ENCODE data around the gene ATG16L2.
"Not testable (repeated sequence)": the region's sequence is repeated elsewhere in the genome, so short reads cannot be mapped to it uniquely, and the experiment has no call there.

The ATG16L2 gene

GRCh38 chr11:72793076-72793424 lies 21.2 kb upstream of the ATG16L2 start:
- TF ChIP-seq SUZ12 (IDR thresholded peaks at IDR 0.05; ENCODE audit: extremely low read depth, insufficient read depth, insufficient read length) (no peak), YY1 (IDR thresholded peaks at IDR 0.05; ENCODE audit: insufficient read depth, insufficient read length) (no peak), ZNF274 (IDR thresholded peaks at IDR 0.05; ENCODE audit: low read depth, low read length) (no peak)
- Histone ChIP-seq H3K4me1 (ENCODE audit: insufficient read depth, insufficient read length) (peaks cover 9% of the 10 kb centered on the region), H3K9ac (ENCODE audit: insufficient read length, low read depth) (no peak overlapping the region), H3K9me3 (ENCODE audit: insufficient read depth, low read length) (no peaks in the 10 kb centered on the region), H3K4me3 (ENCODE audit: insufficient read length, low read depth) (no peak overlapping the region), H3K36me3 (ENCODE audit: insufficient read depth, insufficient read length, low read length) (no peaks in the 10 kb centered on the region), H3K27me3 (ENCODE audit: insufficient read depth, insufficient read length) (no peaks in the 10 kb centered on the region)
- DNase-seq (ENCODE audit: low read depth, low spot score): no peak

- Histone ChIP-seq H3K36me3 (ENCODE audit: insufficient read depth, insufficient read length, low read length) (no peaks in the 10 kb centered on the region), H3K27me3 (ENCODE audit: insufficient read depth, insufficient read length) (no peaks in the 10 kb centered on the region), H3K4me1 (ENCODE audit: insufficient read depth, insufficient read length) (peaks cover 9% of the 10 kb centered on the region), H3K4me3 (ENCODE audit: insufficient read length, low read depth) (peak within 1 kb of the TSS; percentile 65), H3K9me3 (ENCODE audit: insufficient read depth, low read length) (no peaks in the 10 kb centered on the region), H3K9ac (ENCODE audit: insufficient read length, low read depth) (peak within 1 kb of the TSS; percentile 87)
- DNase-seq (ENCODE audit: low read depth, low spot score): peak; percentile 96
- TF ChIP-seq ZNF274 (IDR thresholded peaks at IDR 0.05; ENCODE audit: low read depth, low read length): no peak
- TF ChIP-seq YY1 (IDR thresholded peaks at IDR 0.05; ENCODE audit: insufficient read depth, insufficient read length): peak; percentile 44
These were observed 20.5 kb upstream of the ATG16L2 start, which contains the start of gene STARD10 for GRCh38 chr11:72793425-72794367. Gene STARD10, minus strand, starts transcription at chr11:72794047. Its CDS starts 12,866 bp downstream, at chr11:72781181.

GRCh38 chr11:72798361-72798760 lies 15.8 kb upstream of the ATG16L2 start:
- peaks cover 3% of the 10 kb centered on the region for H3K4me1 ChIP-seq (ENCODE audit: insufficient read depth, insufficient read length)
- H3K9ac ChIP-seq (ENCODE audit: insufficient read length, low read depth): no peak overlapping the region
- TF ChIP-seq SUZ12 (IDR thresholded peaks at IDR 0.05; ENCODE audit: extremely low read depth, insufficient read depth, insufficient read length): no peak
- no peak for TF ChIP-seq YY1 (IDR thresholded peaks at IDR 0.05; ENCODE audit: insufficient read depth, insufficient read length)
- TF ChIP-seq ZNF274 (IDR thresholded peaks at IDR 0.05; ENCODE audit: low read depth, low read length): no peak
- no peak overlapping the region for H3K4me3 ChIP-seq (ENCODE audit: insufficient read length, low read depth)
- no peaks in the 10 kb centered on the region for H3K27me3 ChIP-seq (ENCODE audit: insufficient read depth, insufficient read length)
- no peaks in the 10 kb centered on the region for H3K9me3 ChIP-seq (ENCODE audit: insufficient read depth, low read length)
- DNase-seq (ENCODE audit: low read depth, low spot score): no peak
- no peaks in the 10 kb centered on the region for H3K36me3 ChIP-seq (ENCODE audit: insufficient read depth, insufficient read length, low read length)

GRCh38 chr11:72799441-72799840 lies 14.8 kb upstream of the ATG16L2 start:
- Histone ChIP-seq H3K9me3 (ENCODE audit: insufficient read depth, low read length) (no peaks in the 10 kb centered on the region), H3K36me3 (ENCODE audit: insufficient read depth, insufficient read length, low read length) (no peaks in the 10 kb centered on the region), H3K4me1 (ENCODE audit: insufficient read depth, insufficient read length) (peaks cover 3% of the 10 kb centered on the region), H3K27me3 (ENCODE audit: insufficient read depth, insufficient read length) (no peaks in the 10 kb centered on the region), H3K9ac (ENCODE audit: insufficient read length, low read depth) (no peak overlapping the region), H3K4me3 (ENCODE audit: insufficient read length, low read depth) (no peak overlapping the region)
- no peak for TF ChIP-seq ZNF274 (IDR thresholded peaks at IDR 0.05; ENCODE audit: low read depth, low read length)
- no peak for TF ChIP-seq YY1 (IDR thresholded peaks at IDR 0.05; ENCODE audit: insufficient read depth, insufficient read length)
- TF ChIP-seq SUZ12 (IDR thresholded peaks at IDR 0.05; ENCODE audit: extremely low read depth, insufficient read depth, insufficient read length): no peak
- no peak for DNase-seq (ENCODE audit: low read depth, low spot score)

- no peaks in the 10 kb centered on the region for H3K27me3 ChIP-seq (ENCODE audit: insufficient read depth, insufficient read length)
- H3K9me3 ChIP-seq (ENCODE audit: insufficient read depth, low read length): no peaks in the 10 kb centered on the region
- no peak for TF ChIP-seq ZNF274 (IDR thresholded peaks at IDR 0.05; ENCODE audit: low read depth, low read length)
- TF ChIP-seq YY1 (IDR thresholded peaks at IDR 0.05; ENCODE audit: insufficient read depth, insufficient read length): no peak
- no peak for TF ChIP-seq SUZ12 (IDR thresholded peaks at IDR 0.05; ENCODE audit: extremely low read depth, insufficient read depth, insufficient read length)
- no peaks in the 10 kb centered on the region for H3K36me3 ChIP-seq (ENCODE audit: insufficient read depth, insufficient read length, low read length)
- no peak overlapping the region for H3K4me3 ChIP-seq (ENCODE audit: insufficient read length, low read depth)
- peaks cover 3% of the 10 kb centered on the region for H3K4me1 ChIP-seq (ENCODE audit: insufficient read depth, insufficient read length)
- H3K9ac ChIP-seq (ENCODE audit: insufficient read length, low read depth): no peak overlapping the region
- no peak for DNase-seq (ENCODE audit: low read depth, low spot score)
These were observed 11.4 kb upstream of the ATG16L2 start for GRCh38 chr11:72802822-72803221.

- Histone ChIP-seq H3K9ac (ENCODE audit: insufficient read length, low read depth) (no peak overlapping the region), H3K36me3 (ENCODE audit: insufficient read depth, insufficient read length, low read length) (peaks cover 11% of the 10 kb centered on the region), H3K4me1 (ENCODE audit: insufficient read depth, insufficient read length) (no peaks in the 10 kb centered on the region), H3K27me3 (ENCODE audit: insufficient read depth, insufficient read length) (no peaks in the 10 kb centered on the region), H3K4me3 (ENCODE audit: insufficient read length, low read depth) (no peak overlapping the region), H3K9me3 (ENCODE audit: insufficient read depth, low read length) (no peaks in the 10 kb centered on the region)
- TF ChIP-seq ZNF274 (IDR thresholded peaks at IDR 0.05; ENCODE audit: low read depth, low read length) (no peak), SUZ12 (IDR thresholded peaks at IDR 0.05; ENCODE audit: extremely low read depth, insufficient read depth, insufficient read length) (no peak), YY1 (IDR thresholded peaks at IDR 0.05; ENCODE audit: insufficient read depth, insufficient read length) (no peak)
- no peak for DNase-seq (ENCODE audit: low read depth, low spot score)
These were observed 9.0 kb upstream of the ATG16L2 start for GRCh38 chr11:72805216-72805615.

GRCh38 chr11:72806378-72806777 lies 7.8 kb upstream of the ATG16L2 start:
- not testable (repeated sequence) for H3K9me3 ChIP-seq (ENCODE audit: insufficient read depth, low read length); H3K4me1 ChIP-seq (ENCODE audit: insufficient read depth, insufficient read length); H3K9ac ChIP-seq (ENCODE audit: insufficient read length, low read depth); H3K27me3 ChIP-seq (ENCODE audit: insufficient read depth, insufficient read length); H3K4me3 ChIP-seq (ENCODE audit: insufficient read length, low read depth); DNase-seq (ENCODE audit: low read depth, low spot score)
- H3K36me3 ChIP-seq (ENCODE audit: insufficient read depth, insufficient read length, low read length): peaks cover 14% of the 10 kb centered on the region
